ENCODE results near the gene POU6F2.

GRCh38 chr7:39355664-39356063 lies 378.0 kb downstream of the POU6F2 start:
- TF ChIP-seq CTCF (IDR thresholded peaks at IDR 0.05) (no peak), POLR2A (IDR thresholded peaks at IDR 0.05) (no peak)
